PC-3 (cell line): ENCODE results near the gene EREG. TPM values are rescaled to one million over a fixed set of nuclear protein-coding genes. Genes with fewer than 3 reads are reported as not detected.
A peak's percentile ranks its signal among the peaks of the same experiment; 100 is the strongest.

Experiments used
- ATAC-seq: fragments of 200-7000 bp; cut with Tn5 transposase; 2 replicates; pipeline ENCODE4 v1.9.1; 2020; ENCODE audit warnings: mild to moderate bottlenecking, moderate library complexity
- BruUV-seq: library from RNA; stranded (reverse); fragments of 400-500 nt; replicated peaks from 2 replicates; lab custom pipeline; 2021; lab: Mats Ljungman, UMichigan
- CTCF ChIA-PET: fragments of 300-600 bp; sonication (Branson Sonifier 250); formaldehyde crosslinking; loops from one replicate; lab custom pipeline; 2022; ENCODE audit warnings: antibody characterized with exemption; lab: Charles Lee
- POLR2A ChIA-PET: fragments of 300-600 bp; sonication (Branson Sonifier 250); formaldehyde crosslinking; loops from one replicate; lab custom pipeline; 2022; ENCODE audit warnings: antibody characterized with exemption; ENCODE audit not compliant: unreplicated experiment; lab: Charles Lee
- DNase-seq: peaks from one replicate; pipeline ENCODE4 v3.0.0-alpha.2; 2015
- H2AFZ ChIP-seq: fragments of 300-600 bp; sonication (generic); 2 replicates; pipeline ENCODE4 v1.6.0; 2016; ENCODE audit warnings: antibody characterized with exemption, low read length
- H3F3A ChIP-seq: fragments of 300-600 bp; sonication (generic); one replicate; pipeline ENCODE4 v1.6.0; 2017; ENCODE audit warnings: antibody characterized with exemption, low read length, control low read depth, mild to moderate bottlenecking; ENCODE audit not compliant: unreplicated experiment
- H3K27ac ChIP-seq: fragments of 300-600 bp; sonication (generic); 2 replicates; pipeline ENCODE4 v1.5.1; 2016; ENCODE audit warnings: mild to moderate bottlenecking, low read length
- H3K27me3 ChIP-seq: fragments of 300-600 bp; sonication (generic); 2 replicates; pipeline ENCODE4 v1.6.1; 2016; ENCODE audit warnings: low read length, mixed read lengths
- H3K36me3 ChIP-seq: fragments of 300-600 bp; sonication (generic); 2 replicates; pipeline ENCODE4 v1.6.1; 2016; ENCODE audit warnings: low read depth, mixed run types, low read length, mixed read lengths
- H3K4me1 ChIP-seq: fragments of 300-600 bp; sonication (generic); 2 replicates; pipeline ENCODE4 v1.5.1; 2016; ENCODE audit warnings: low read length; ENCODE audit not compliant: insufficient read depth
- H3K4me2 ChIP-seq: fragments of 300-600 bp; sonication (generic); 2 replicates; pipeline ENCODE4 v1.6.0; 2016; ENCODE audit warnings: low read length
- H3K4me3 ChIP-seq: fragments of 300-600 bp; sonication (generic); 2 replicates; pipeline ENCODE4 v1.5.1; 2016; ENCODE audit warnings: mild to moderate bottlenecking, low read length, mixed read lengths
- H3K79me2 ChIP-seq: fragments of 300-600 bp; sonication (generic); 2 replicates; pipeline ENCODE4 v1.6.1; 2017; ENCODE audit warnings: low read length, mixed read lengths
- H3K9ac ChIP-seq: fragments of 300-600 bp; sonication (generic); 2 replicates; pipeline ENCODE4 v1.6.0; 2016; ENCODE audit warnings: mild to moderate bottlenecking, low read length
- H3K9me2 ChIP-seq: fragments of 300-600 bp; sonication (generic); replicated peaks from 2 replicates; pipeline ENCODE4 v1.6.1; 2016; ENCODE audit warnings: mixed run types, low read length, mixed read lengths
- H3K9me3 ChIP-seq: fragments of 300-600 bp; sonication (generic); 2 replicates; pipeline ENCODE4 v1.6.1; 2016; ENCODE audit warnings: low read length, mixed read lengths
- H4K20me1 ChIP-seq: fragments of 300-600 bp; sonication (generic); 2 replicates; pipeline ENCODE4 v1.6.1; 2016; ENCODE audit warnings: low read length, mixed read lengths
- CTCF ChIP-seq: fragments of 300-600 bp; sonication (generic); conservative IDR thresholded peaks from 2 replicates; pipeline ENCODE4 v1.5.1; 2017; ENCODE audit warnings: antibody characterized with exemption, low read depth, mild to moderate bottlenecking, low read length
- EZH2 ChIP-seq: fragments of 300-600 bp; sonication (generic); IDR thresholded peaks from one replicate; pipeline ENCODE4 v1.6.1; 2017; ENCODE audit warnings: antibody characterized with exemption, mild to moderate bottlenecking, low read length; ENCODE audit not compliant: unreplicated experiment
- EZH2phosphoT487 ChIP-seq: fragments of 300-600 bp; sonication (generic); IDR thresholded peaks from 2 replicates; pipeline ENCODE4 v1.6.1; 2018; ENCODE audit warnings: mild to moderate bottlenecking, antibody characterized with exemption, low read length, borderline replicate concordance
- intact Hi-C: fragments of 100-400 bp; cut with micrococcal nuclease; formaldehyde crosslinking; loops from 2 replicates; pipeline ENCODE4 v1.9.0; 2023
- total RNA-seq: library from RNA; depleted of rRNA; stranded (reverse); fragments of >200 nt; gene quantifications from 2 replicates; pipeline ENCODE4 v1.2.3, GENCODE V29; 2014

EREG gene
- total RNA-seq, 1 experiment from 2014 or later, result 2.2 TPM

- Histone ChIP-seq H3K9ac (0 out of 2 replicates have a peak overlapping the region, but pooled peaks have one; percentile 21), H3K36me3 (no peaks in the 10 kb centered on the region), H2AFZ (peak overlapping the region; percentile 37), H3K27ac (peak overlapping the region; percentile 58), H3K4me1 (peaks cover 26% of the 10 kb centered on the region), H3K9me3 (no peaks in the 10 kb centered on the region), H3K79me2 (no peaks in the 10 kb centered on the region), H3F3A (no peaks in the 10 kb centered on the region), H3K4me2 (peak overlapping the region; percentile 67), H3K9me2 (no peaks in the 10 kb centered on the region), H3K4me3 (no peak overlapping the region), H4K20me1 (no peaks in the 10 kb centered on the region), H3K27me3 (no peaks in the 10 kb centered on the region)
- BruUV-seq, result no TSS peak
- POLR2A ChIA-PET, result interaction anchor here (0.7 kb wide), 1 partner anchor 44 kb away, joined by 3 read pairs; no protein-coding TSS in a partner anchor
- TF ChIP-seq EZH2 (no peak), CTCF (no peak), EZH2phosphoT487 (no peak)
- CTCF ChIA-PET, result interaction anchor here (0.6 kb wide), 1 partner anchor 205 kb away, joined by 3 read pairs; no protein-coding TSS in a partner anchor
- intact Hi-C loops, result no loop called here
- ATAC-seq (peak; percentile 75), DNase-seq (peak; percentile 88)
Measured at GRCh38 chr4:74418063-74418670, 53.2 kb downstream of the EREG start.

- H2AFZ ChIP-seq, result no peak overlapping the region
- CTCF ChIA-PET, result no interaction called here
Measured at GRCh38 chr4:74420863-74421262, 55.9 kb downstream of the EREG start.

More at GRCh38 chr4:74420863-74421262, 55.9 kb downstream of the EREG start:
- H4K20me1 ChIP-seq, result no peaks in the 10 kb centered on the region
- H3K79me2 ChIP-seq, result no peaks in the 10 kb centered on the region
- H3K4me3 ChIP-seq, result no peak overlapping the region
- no peaks in the 10 kb centered on the region for H3F3A ChIP-seq
- intact Hi-C loops, result no loop called here
- no peaks in the 10 kb centered on the region for H3K36me3 ChIP-seq
- POLR2A ChIA-PET, result no interaction called here
- ATAC-seq (no peak), DNase-seq (no peak)
- no peaks in the 10 kb centered on the region for H3K27me3 ChIP-seq
- H3K27ac ChIP-seq, result no peak overlapping the region
- no peaks in the 10 kb centered on the region for H3K9me3 ChIP-seq
- no peak overlapping the region for H3K4me2 ChIP-seq
- peaks cover 31% of the 10 kb centered on the region for H3K4me1 ChIP-seq
- no TSS peak for BruUV-seq
- H3K9me2 ChIP-seq, result no peaks in the 10 kb centered on the region
- no peak for TF ChIP-seq EZH2
- TF ChIP-seq EZH2phosphoT487, result no peak
- TF ChIP-seq CTCF, result no peak
- H3K9ac ChIP-seq, result no peak overlapping the region
